Vagina (tissue), 2 donors: Measurements from ENCODE around the gene FAM53A. TPM values are rescaled to one million over a fixed set of nuclear protein-coding genes. Genes with fewer than 3 reads are reported as not detected.

Source experiments
- DNase-seq, 2 donors: peaks; one replicate each; pipeline ENCODE4 v3.0.0-alpha.2; 2017; ENCODE audit errors: extremely low spot score in 2 of 2
- H3K27ac ChIP-seq: fragments of 200-600 bp; sonication (generic); one replicate; pipeline ENCODE4 v1.5.1; 2019
- H3K27me3 ChIP-seq: fragments of 200-600 bp; sonication (generic); one replicate; pipeline ENCODE4 v1.5.1; 2019
- H3K36me3 ChIP-seq, 2 donors: fragments of 200-600 bp; sonication (generic); one replicate each; pipeline ENCODE4 v1.5.1; 2017 to 2019
- H3K4me1 ChIP-seq: fragments of 200-600 bp; sonication (generic); one replicate; pipeline ENCODE4 v1.5.1; 2019
- H3K4me3 ChIP-seq, 2 donors: fragments of 200-600 bp; sonication (generic); 1 replicate in 1 of 2; 2 replicates in 1 of 2; pipeline ENCODE4 v1.5.1; 2016 to 2019
- H3K9me3 ChIP-seq: fragments of 200-600 bp; sonication (generic); one replicate; pipeline ENCODE4 v1.5.1; 2019
- CTCF ChIP-seq, 3 experiments: fragments of 450-650 bp in 2 of 3; fragments of 200-600 bp in 1 of 3; sonication (generic) in 1 of 3; IDR thresholded peaks; one replicate each; pipeline ENCODE4 v1.5.1; 2017 to 2019; ENCODE audit warnings: antibody characterized with exemption in 3 of 3, mild to moderate bottlenecking in 2 of 3, moderate library complexity in 2 of 3
- POLR2A ChIP-seq, 2 donors: fragments of 450-650 bp; IDR thresholded peaks; one replicate each; pipeline ENCODE4 v1.6.1; 2017; ENCODE audit warnings: antibody characterized with exemption in 2 of 2, mild to moderate bottlenecking in 2 of 2, moderate library complexity in 2 of 2
- POLR2AphosphoS5 ChIP-seq, 2 donors: sonication (generic); formaldehyde crosslinking; IDR thresholded peaks; one replicate each; pipeline ENCODE4 v1.9.0; 2017; ENCODE audit warnings: antibody characterized with exemption in 2 of 2, mild to moderate bottlenecking in 2 of 2, low read depth in 1 of 2; ENCODE audit not compliant: insufficient read depth in 1 of 2
- intact Hi-C: fragments of 100-400 bp; cut with DNase I; formaldehyde crosslinking; loops from one replicate; pipeline ENCODE4 v1.15.1; 2023
- total RNA-seq: library from RNA; depleted of rRNA; stranded (reverse); fragments of >200 nt; gene quantifications from one replicate; pipeline ENCODE4 v1.2.3, GENCODE V29; 2016

The FAM53A gene
- total RNA-seq, 1 donor from 2014 or later, result 13.8 TPM

- Histone ChIP-seq H3K4me3 (no peak overlapping the region), H3K27ac (no peak overlapping the region), H3K36me3 (no peaks in the 10 kb centered on the region), H3K4me1 (no peaks in the 10 kb centered on the region), H3K27me3 (no peaks in the 10 kb centered on the region), H3K9me3 (no peaks in the 10 kb centered on the region)
- TF ChIP-seq POLR2A (IDR thresholded peaks at IDR 0.05) (no peak), CTCF (IDR thresholded peaks at IDR 0.05) (no peak), POLR2AphosphoS5 (IDR thresholded peaks at IDR 0.05; ENCODE audit: insufficient read depth in 1 of 2, low read depth in 1 of 2) (no peak)
- intact Hi-C loops, result no loop called here
- DNase-seq, result no peak
Observed at GRCh38 chr4:1654216-1654955, 29.7 kb downstream of the FAM53A start.

GRCh38 chr4:1653776-1654175 is 30.3 kb downstream of the FAM53A start:
- Histone ChIP-seq H3K27ac (no peak overlapping the region), H3K36me3 (no peaks in the 10 kb centered on the region), H3K4me3 (no peak overlapping the region), H3K9me3 (no peaks in the 10 kb centered on the region), H3K27me3 (no peaks in the 10 kb centered on the region), H3K4me1 (no peaks in the 10 kb centered on the region)
- intact Hi-C loops, result no loop called here
- no peak for DNase-seq
- TF ChIP-seq POLR2A (IDR thresholded peaks at IDR 0.05), result no peak
- TF ChIP-seq CTCF (IDR thresholded peaks at IDR 0.05), result no peak
- TF ChIP-seq POLR2AphosphoS5 (IDR thresholded peaks at IDR 0.05; ENCODE audit: insufficient read depth in 1 of 2, low read depth in 1 of 2), result no peak

- Histone ChIP-seq H3K4me3 (no peak overlapping the region), H3K27me3 (no peaks in the 10 kb centered on the region), H3K4me1 (no peaks in the 10 kb centered on the region), H3K36me3 (no peaks in the 10 kb centered on the region), H3K9me3 (no peaks in the 10 kb centered on the region), H3K27ac (no peak overlapping the region)
- DNase-seq, result no peak
- TF ChIP-seq POLR2AphosphoS5 (IDR thresholded peaks at IDR 0.05; ENCODE audit: insufficient read depth in 1 of 2, low read depth in 1 of 2), result no peak
- TF ChIP-seq POLR2A (IDR thresholded peaks at IDR 0.05), result no peak
- intact Hi-C loops, result no loop called here
Observed at GRCh38 chr4:1652088-1652487, 32.0 kb downstream of the FAM53A start.

- no peaks in the 10 kb centered on the region for H3K27me3 ChIP-seq
- no peak for DNase-seq
- intact Hi-C loops, result no loop called here
- no peaks in the 10 kb centered on the region for H3K4me1 ChIP-seq
- H3K27ac ChIP-seq, result no peak overlapping the region
- no peak overlapping the region for H3K4me3 ChIP-seq
- no peaks in the 10 kb centered on the region for H3K9me3 ChIP-seq
- H3K36me3 ChIP-seq, result no peaks in the 10 kb centered on the region
- TF ChIP-seq POLR2AphosphoS5 (IDR thresholded peaks at IDR 0.05; ENCODE audit: insufficient read depth in 1 of 2, low read depth in 1 of 2) (no peak), POLR2A (IDR thresholded peaks at IDR 0.05) (no peak), CTCF (IDR thresholded peaks at IDR 0.05) (no peak)
Observed at GRCh38 chr4:1651609-1652008, 32.5 kb downstream of the FAM53A start.

- H3K4me1 ChIP-seq, result peaks cover 10% of the 10 kb centered on the region
- H3K27me3 ChIP-seq, result no peaks in the 10 kb centered on the region
- H3K9me3 ChIP-seq, result no peaks in the 10 kb centered on the region
- H3K36me3 ChIP-seq, result no peaks in the 10 kb centered on the region
- H3K27ac ChIP-seq, result no peak overlapping the region
- intact Hi-C loops, result no loop called here
- DNase-seq, result no peak
- H3K4me3 ChIP-seq, result no peak overlapping the region
- TF ChIP-seq POLR2A (IDR thresholded peaks at IDR 0.05) (no peak), CTCF (IDR thresholded peaks at IDR 0.05) (no peak), POLR2AphosphoS5 (IDR thresholded peaks at IDR 0.05; ENCODE audit: insufficient read depth in 1 of 2, low read depth in 1 of 2) (no peak)
Observed at GRCh38 chr4:1648962-1649361, 35.2 kb downstream of the FAM53A start.
